Measurements from ENCODE around the gene DPEP3.

- TF ChIP-seq CTCF (IDR thresholded peaks at IDR 0.05) (no peak), POLR2A (IDR thresholded peaks at IDR 0.05) (no peak)
Observed at GRCh38 chr16:68000450-68000849, 20.2 kb upstream of the DPEP3 start.
